HG02610 (cell line): ENCODE results near the gene FBXL7.

Source experiments
- ATAC-seq: cut with Tn5 transposase; IDR thresholded peaks from one replicate; pipeline ENCODE4 v1.9.1; 2021; ENCODE audit warnings: mild to moderate bottlenecking, moderate library complexity; ENCODE audit not compliant: unreplicated experiment

FBXL7 gene

DNA sequence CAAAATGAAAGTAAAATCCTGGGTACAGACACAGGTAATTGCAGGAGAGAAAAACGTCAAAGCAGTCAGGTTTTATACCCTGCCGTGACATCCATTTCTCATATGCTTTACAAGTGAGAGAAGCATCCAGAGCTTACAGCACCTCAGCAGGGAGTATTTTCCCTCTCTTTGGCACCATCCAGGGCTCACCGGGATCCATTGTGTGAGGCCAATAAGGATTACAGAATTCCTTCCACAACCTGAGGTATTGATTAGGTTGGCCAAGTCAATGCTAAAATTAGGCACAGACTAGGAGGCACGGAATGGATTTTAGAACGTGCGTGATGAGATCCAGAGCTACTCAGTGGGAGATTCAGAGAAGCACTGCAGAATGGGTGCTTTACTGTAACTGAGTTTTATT is 296.6 kb downstream of the FBXL7 start:
- ATAC-seq = no peak

DNA sequence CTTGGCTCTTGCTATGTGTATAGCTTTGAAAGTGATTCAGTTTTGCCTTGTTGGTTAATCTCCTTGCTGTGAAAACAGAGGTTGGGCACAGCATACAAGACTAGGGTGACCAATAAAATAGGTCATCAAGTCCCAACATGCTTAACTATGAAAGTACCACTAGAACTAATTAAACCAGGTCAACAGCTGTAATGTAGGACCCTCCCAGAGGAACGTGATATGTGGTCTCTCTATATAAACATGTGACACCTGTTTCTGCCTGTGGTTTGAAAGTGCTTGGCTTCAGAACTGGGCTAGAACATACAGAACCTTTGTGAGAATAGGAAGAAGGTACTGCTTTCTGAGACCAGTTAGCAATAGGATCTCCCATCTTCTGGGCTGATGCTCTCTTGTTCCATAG is 297.1 kb downstream of the FBXL7 start:
- no peak for ATAC-seq

DNA sequence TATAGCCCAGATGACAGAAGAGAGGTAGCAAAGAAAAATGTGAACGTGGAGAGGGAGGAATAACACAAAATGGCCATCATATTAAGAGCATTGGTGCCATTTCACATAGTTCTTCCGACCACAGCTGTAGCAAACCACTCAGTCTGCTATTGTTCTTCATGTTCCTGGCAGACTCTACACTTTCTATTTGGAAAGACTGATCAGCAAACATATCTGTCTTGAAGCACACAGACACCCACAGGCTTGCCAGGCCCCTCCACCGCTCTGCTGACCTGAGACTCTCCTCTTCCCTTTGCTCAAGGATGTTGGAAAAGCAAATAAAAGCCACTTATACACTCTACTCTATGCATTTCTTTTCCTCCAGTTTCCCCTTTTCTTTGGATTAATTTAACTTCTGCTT is 298.0 kb downstream of the FBXL7 start:
- no peak for ATAC-seq

DNA sequence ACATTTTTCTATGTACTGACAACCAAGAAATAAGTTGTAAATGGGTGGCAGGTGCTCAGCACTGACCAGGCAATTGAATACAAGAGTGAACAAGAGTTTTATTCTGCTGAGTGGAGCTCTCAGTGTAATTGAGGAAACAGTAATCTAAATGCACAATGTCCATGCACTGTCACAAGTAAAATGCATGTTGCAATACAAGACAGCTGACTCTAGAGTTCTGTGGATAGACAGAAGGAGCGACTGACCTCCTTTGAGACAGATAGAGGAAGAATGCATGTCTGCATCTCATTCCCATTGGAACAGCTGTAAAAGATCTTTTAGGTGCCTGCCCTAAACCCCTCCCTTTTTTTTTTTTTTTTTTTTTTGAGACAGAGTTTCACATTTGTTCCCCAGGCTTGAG is 299.0 kb downstream of the FBXL7 start:
- ATAC-seq = no peak

DNA sequence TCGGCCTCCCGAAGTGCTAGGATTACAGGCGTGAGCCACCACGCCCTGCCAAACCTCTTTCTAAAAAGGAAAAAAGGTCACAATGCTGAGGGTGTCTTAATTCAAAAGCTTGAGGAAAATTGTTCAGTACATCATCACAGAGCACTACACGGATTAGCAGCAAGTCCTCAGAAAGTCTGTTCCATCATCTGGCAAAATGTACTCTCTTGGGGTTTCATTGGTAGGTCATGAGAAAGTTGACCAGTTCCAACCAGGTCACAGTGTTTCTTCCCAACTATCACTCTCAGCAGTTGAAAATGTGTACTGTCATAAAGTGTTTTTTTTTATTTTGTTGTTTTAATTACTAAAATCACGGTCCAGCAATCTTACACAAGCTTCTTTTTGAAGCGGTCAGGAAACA is 299.6 kb downstream of the FBXL7 start:
- no peak for ATAC-seq

DNA sequence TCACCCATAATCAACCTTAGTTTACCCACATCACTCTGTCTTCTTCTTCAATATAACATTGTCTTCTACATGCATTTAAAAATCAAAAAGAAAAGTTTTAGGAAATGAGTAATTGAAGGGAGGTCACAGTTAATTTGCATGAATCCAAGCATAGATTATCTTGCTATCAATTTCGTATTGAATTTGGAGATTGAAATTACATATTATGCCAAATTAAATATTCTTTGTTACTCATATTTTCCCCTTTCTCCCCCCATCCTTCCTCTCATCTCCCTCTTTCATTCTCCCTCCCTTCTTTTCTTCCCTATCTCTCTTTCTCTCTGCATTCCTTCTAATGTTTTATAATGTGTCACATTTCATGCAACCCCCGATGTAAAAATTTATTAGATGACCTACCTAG is 303.3 kb downstream of the FBXL7 start:
- no peak for ATAC-seq

DNA sequence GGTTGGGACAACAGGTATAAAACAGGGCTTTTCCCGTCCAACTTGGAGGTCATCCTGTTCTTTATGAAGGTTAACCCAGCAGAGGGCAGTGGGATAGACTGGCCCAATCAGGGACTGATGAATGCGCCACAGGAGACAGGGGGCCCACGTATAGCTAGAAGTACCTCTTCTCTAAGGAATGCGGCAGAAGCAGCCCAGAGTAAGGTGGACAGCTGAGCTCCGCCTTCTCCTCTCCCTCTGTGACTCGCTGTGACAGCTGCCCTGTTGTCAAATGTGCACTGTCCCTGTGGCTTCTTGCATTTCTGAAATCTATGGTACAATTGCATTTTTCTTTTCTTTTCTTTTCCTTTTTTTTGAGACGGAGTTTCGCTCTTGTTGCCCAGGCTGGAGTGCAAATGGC is 306.6 kb downstream of the FBXL7 start:
- no peak for ATAC-seq

DNA sequence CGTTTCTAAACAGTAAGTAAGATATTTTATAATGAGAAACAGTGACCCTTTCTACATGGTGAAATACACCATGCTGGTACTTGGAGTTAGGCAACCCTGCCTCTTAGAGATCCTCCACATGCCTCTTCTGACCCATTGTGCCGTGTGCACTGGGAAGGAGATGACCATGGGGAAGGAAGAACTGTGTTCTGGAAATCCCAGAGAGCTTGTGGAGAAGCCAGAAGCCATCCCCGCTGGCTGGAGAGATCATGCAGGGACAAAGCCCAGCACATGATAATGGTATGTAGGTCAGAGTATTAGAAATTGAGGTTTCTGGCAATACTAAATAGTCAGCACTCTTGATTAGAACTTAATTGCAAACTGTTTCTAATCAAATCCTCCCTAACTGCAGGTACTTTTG is 307.3 kb downstream of the FBXL7 start:
- ATAC-seq = no peak

DNA sequence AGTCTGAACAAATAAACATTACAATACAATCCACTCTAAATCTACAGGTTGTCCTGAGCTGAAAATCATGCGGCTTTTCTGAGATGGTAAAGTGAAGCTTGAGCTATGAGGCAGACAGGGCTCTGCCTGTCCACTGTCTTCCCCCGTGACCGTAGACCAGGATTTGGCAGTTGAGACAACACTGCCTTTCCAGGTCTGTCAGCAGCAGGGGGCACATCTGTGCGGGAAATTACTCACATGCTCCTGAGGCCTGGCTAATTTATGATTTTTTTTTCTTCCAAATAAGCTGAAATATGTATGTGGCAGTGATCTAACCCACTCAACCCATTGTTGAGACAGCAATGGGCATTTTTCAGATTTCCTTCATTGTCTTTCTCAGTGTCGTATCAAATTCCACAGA is 307.9 kb downstream of the FBXL7 start:
- no peak for ATAC-seq

DNA sequence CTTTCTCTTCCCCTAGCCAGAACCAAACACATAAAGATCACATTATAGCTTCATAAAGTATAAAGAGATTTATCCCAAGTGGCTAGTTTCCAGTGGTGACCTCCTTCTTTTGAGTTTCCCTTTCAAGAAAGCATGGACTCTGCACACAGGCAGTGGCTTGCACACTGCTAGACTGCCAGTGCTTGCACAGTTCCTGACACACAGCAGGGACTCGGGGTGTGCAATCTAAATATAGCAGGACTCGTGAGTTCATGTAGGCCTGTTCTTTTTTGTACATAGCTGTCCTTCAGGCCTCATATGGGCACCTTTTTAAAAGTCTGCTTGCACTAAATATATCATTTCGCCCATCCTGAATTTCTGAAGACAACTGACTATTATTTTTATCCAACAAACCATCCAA is 308.6 kb downstream of the FBXL7 start:
- ATAC-seq = no peak

DNA sequence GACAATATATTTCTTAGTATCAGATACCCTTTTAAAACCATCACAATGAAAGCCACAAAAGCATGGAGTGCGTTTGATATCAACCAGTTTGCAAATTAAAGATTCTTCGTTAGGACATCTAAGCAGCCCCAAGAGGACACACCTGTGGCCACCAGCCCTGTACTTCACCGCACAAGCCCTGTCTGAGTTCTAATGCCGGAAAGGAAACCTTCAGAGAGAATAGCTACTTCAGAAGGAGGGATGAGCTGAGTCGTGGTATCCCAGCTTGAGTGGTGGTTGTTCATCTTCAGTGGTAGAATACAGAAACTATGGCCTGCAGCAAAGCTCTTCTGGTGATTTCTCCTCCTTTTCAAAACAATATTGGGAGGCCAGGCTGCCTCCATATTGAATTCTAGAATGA is 319.6 kb downstream of the FBXL7 start:
- ATAC-seq = no peak

DNA sequence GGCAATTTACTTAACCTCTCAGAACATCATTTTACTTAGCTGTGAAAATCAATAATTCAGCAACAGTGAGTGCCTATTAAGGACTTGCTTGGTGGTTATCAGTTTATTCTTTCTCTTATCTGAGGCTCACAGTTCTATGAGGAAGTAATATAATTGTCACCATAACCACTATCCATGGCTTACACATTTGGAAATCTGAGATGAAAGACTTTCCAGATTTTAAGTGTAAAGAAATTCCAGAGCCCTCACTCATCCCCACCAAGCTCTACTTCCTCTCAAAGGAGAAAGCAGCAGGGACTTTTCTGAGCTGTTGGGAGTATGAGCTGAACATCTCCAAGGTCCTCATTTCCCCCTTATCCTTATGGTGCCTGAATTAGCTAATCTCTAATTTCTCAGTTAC is 321.5 kb downstream of the FBXL7 start:
- no peak for ATAC-seq

DNA sequence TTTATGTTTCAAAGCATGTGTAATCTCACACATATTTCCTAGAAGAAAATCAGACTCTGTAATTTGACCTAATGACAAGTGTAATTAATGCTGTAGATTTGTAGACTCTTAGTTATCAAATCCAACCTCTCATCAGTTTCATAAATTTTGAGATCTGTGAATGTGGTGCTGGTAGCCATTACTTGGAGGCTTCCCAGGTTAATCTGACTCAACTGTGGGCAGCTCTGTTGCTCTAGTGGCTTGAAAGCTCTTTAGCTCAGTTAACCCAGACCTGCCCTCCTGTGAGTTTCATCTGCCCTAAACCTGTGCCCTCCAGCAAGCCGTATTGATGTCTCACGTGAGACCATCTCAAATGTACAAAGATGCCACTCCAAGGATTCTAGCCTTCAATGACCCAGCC is 323.4 kb downstream of the FBXL7 start:
- ATAC-seq = no peak

DNA sequence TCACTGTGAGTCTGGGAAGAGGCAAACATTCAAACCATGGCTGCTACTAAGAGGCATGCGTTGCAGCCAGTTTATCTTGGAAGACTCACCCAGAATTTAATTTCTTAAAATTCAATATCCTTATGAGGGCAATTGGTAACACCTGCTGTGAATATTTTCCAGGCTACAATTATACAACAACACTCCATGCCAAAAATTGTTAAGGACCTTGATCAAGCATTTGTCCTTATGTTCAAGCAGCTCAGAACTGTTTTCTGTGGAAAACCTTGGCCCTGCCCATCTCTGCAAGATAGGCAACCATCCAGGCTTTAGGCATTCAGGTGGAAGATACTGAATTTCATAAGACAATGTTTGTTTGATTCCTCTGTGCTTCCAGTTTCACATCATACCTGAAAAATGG is 327.8 kb downstream of the FBXL7 start:
- no peak for ATAC-seq

DNA sequence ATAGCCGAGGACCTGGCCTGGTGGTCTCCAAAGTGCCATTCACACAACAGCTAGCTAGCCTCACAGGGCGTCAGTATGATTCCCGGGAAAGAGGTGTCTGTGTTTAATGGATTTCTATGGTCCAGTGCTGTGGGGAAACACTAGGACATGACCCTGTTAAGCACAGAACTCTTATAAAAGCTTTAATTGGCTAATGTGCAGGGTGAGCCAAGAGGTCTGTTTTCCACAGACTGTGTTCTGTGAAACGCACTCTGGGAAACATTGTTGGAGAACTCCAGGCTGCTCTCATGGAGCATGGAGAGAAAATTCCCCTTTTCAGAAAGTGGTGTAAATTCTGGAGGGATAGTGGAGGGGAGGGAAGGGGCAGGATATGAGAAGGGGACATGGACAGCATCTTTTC is 331.4 kb downstream of the FBXL7 start:
- ATAC-seq = no peak

DNA sequence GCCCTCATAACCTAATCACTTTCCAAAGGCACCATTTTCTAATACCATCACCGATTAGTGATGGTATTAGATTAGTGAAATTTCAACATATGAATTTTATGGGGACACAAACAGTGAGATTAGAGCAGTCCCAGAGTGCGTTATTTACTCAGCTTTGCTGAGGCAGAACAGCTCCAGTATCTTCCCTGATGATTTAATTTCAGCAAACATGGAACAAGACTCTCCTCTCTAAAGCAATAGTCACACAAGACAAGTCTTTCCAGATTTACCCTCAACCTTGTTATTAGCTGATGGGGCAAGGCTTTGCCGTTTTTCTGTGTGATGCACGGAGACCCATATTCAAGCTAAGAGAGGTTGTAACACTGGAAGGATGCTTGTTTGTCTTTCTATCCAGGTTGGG is 333.4 kb downstream of the FBXL7 start:
- ATAC-seq = no peak

DNA sequence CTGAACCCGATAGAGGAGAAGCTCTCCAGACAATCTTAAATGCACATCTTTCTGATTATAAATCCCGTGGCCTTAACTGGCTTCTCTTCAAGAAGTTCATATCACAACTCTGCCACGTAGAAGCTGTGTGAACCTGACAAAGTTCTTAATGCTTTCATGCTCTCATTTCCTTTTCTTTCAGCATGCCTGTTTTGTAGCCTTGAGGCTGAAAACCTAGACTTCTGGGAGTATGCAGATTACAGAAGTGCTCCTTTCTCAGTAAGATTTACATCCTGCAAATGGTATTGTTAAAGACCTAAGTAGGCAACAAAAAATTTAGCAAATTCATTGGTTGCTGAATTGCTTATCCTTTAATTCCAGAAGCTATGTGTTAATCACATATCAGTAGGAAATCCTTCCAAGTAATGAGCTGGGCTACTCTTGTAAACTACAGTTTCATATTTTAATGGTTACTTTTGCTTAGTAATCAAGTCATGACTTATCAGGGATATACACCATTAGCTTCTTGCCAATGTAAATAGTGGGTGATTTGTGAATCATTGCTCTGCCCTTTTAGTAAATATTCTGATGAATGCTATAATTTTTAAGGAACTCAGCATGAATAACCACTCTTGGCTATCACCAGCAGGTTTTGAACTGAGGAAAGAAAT is 334.7 kb downstream of the FBXL7 start:
- no peak for ATAC-seq

DNA sequence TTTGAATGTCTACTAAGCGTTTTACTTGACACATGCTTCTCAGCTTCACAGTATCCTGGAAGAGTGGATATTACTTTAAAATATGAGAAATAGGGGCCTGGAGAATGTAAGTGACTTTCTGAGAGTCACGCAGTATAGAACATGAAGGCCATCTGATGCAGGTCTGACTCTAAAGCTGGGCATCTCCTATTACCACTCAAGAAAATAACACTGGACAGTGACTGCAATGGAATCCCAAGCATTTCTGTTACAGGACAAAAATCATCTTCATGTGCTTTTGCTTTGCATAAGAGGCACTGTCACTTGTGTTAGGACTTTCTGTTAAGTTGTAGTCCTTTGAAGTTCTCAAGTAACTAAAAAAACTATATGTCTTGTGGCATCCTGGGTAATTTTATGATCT is 335.5 kb downstream of the FBXL7 start:
- ATAC-seq = no peak

DNA sequence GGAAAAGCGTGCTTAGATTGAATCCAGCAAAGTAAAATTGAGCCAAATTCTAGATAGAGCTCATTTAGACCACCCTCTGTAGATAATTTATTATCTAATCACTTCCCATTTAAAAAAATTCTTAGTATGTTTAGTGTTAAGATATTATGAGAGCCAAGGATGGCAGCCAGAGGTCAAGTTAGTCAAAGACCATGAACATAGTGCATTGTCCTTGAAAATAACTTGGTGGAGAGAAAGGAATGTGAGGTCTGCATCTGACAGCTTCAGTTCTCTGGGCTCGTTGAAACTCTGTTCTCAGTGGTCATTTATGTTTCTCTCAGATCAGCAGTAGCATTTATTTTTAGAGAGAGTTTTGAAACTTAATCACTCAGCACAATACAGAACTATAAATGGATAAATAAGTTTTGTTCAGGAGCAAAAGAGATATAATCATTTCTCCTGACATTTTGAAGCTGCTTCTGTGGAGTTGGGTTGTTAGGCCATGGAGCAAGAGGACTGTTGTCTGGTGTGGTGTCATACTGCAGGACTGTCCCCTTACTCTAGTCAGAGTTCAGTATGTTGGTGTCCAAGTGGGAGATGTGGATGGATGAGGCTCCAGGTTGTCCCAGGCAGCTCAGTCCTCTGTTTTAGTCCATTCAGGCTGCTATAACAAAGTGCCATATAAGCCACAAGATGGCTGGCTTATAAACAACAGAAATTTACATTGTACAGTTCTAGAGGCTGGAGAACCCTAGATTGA is 337.7 kb downstream of the FBXL7 start:
- ATAC-seq = no peak

DNA sequence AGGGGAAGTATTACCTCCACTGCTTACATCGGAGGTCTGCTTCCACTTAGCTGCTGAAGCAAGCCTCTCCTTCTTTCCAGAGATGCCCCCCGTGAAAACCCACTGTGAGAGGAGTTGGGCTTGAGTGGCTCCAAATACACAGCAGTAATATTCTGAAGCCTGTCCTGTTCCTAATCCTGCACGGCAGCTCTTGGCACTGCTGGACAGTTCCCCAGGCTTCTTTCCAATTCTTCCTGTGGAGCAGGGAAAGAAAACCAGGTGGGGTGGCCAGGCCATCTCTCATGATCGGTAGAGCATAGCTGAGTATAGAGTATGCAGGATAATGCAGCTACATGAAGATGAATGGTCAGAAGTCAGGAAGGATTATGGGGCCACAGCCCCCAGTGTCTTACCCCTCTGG is 344.3 kb downstream of the FBXL7 start:
- ATAC-seq = no peak

DNA sequence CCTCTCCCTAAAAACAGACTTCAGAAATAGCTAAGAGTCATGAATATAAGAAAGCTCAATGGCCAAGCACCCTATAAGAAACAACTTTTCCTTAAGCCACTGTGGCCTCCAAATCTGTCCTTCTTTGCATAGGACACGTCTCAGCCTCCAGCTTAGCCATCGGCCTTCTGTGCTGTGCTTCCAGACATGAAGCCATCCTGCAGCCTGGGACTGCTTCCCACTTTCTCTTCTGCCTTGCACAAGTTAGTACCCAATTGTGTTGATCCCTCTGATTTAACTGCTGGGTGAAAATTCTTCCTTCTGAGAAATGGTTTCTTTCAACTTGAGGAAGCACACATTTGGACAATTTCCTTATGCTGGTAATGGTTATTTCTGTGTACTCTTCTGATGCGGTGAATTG is 344.9 kb downstream of the FBXL7 start:
- ATAC-seq = no peak

DNA sequence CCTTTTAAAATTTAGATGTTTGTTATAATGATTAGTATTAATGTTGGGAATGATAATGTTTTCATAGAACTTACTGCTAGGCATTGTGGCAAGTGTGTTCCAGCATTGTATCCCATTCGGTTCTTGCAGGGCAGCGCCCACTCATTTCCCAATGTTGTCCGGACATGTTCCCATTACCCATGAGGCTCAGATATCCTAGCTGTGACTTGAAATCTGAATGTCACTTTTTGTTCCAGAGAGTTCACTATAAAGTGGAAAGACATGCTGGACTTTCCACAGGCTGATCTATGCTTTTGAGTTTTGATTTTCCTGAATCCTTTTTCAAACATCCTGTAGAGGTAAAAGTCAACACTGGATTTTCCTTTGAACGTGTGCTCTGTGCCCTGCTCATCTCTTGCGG is 350.6 kb downstream of the FBXL7 start:
- no peak for ATAC-seq

DNA sequence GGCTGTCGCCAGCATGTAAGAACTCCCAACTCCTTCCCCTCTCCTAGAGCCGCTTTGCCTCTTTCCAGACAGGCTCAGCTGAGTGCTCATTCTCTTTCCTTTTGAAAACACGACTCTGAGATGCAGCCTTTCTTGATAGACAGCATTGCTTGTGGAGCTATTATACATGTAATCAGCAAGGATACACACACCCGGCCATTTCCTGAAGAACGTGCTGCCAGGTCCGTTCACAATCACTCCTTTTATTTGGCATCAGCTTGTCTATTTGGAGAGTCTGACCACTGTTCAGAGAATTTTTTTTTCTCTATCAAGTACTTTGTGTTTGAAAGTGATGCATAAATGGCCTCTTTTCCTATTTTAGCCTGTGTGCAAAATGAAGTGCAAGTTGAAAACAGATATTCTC is 351.0 kb downstream of the FBXL7 start:
- no peak for ATAC-seq
